RKO (cell line): ENCODE data around the gene AP2A2.
"Not testable (repeated sequence)": the region's sequence is repeated elsewhere in the genome, so short reads cannot be mapped to it uniquely, and the experiment has no call there.

Experiments
- DNase-seq: peaks from one replicate; pipeline ENCODE4 v3.0.0-alpha.2; 2016; ENCODE audit warnings: low spot score

AP2A2 gene

GRCh38 chr11:954392-955153 is 28.9 kb downstream of the AP2A2 start:
- no peak for DNase-seq

GRCh38 chr11:955154-956063 is 29.7 kb downstream of the AP2A2 start:
- DNase-seq = no peak

- no peak for DNase-seq
These were observed 31.7 kb downstream of the AP2A2 start for GRCh38 chr11:957212-957920.

- DNase-seq = no peak
These were observed 32.4 kb downstream of the AP2A2 start for GRCh38 chr11:958101-958500.

GRCh38 chr11:959027-959426 is 33.4 kb downstream of the AP2A2 start:
- DNase-seq = no peak

GRCh38 chr11:959608-960007 is 33.9 kb downstream of the AP2A2 start:
- no peak for DNase-seq

- DNase-seq = not testable (repeated sequence)
These were observed 35.7 kb downstream of the AP2A2 start for GRCh38 chr11:961310-961920.

- DNase-seq = no peak
These were observed 36.3 kb downstream of the AP2A2 start for GRCh38 chr11:961921-962320.

GRCh38 chr11:962688-963087 is 37.0 kb downstream of the AP2A2 start:
- no peak for DNase-seq

GRCh38 chr11:963852-964251 is 38.2 kb downstream of the AP2A2 start:
- DNase-seq = no peak

- no peak for DNase-seq
These were observed 39.6 kb downstream of the AP2A2 start for GRCh38 chr11:965206-965775.

GRCh38 chr11:967995-968751 is 42.5 kb downstream of the AP2A2 start:
- no peak for DNase-seq

GRCh38 chr11:968822-969221 is 43.2 kb downstream of the AP2A2 start:
- no peak for DNase-seq

- no peak for DNase-seq
These were observed 44.1 kb downstream of the AP2A2 start for GRCh38 chr11:969651-970205.

- no peak for DNase-seq
These were observed 44.7 kb downstream of the AP2A2 start for GRCh38 chr11:970319-970871.

GRCh38 chr11:971092-971690 is 45.5 kb downstream of the AP2A2 start:
- DNase-seq = no peak

- no peak for DNase-seq
These were observed 46.2 kb downstream of the AP2A2 start for GRCh38 chr11:971731-972365.

- no peak for DNase-seq
These were observed 47.0 kb downstream of the AP2A2 start for GRCh38 chr11:972523-973211.

GRCh38 chr11:973237-973636 is 47.6 kb downstream of the AP2A2 start:
- no peak for DNase-seq
